Stomach (tissue), 4 donors: ENCODE results near the gene SYNCRIP.

Experiments
- EP300 ChIP-seq: sonication (generic); formaldehyde crosslinking; IDR thresholded peaks from one replicate; pipeline ENCODE4 v1.6.1; 2017; ENCODE audit warnings: antibody characterized with exemption
- POLR2A ChIP-seq, 4 donors: fragments of 450-650 bp; IDR thresholded peaks; one replicate each; pipeline ENCODE4 v1.6.1; 2016; ENCODE audit warnings: antibody characterized with exemption in 4 of 4, control low read depth in 2 of 4, mild to moderate bottlenecking in 1 of 4, moderate library complexity in 1 of 4
- TF ChIP-seq, protein P1 (sequence below), 7 experiments: fragments of 450-650 bp in 4 of 7; fragments of 200-600 bp in 3 of 7; sonication (generic) in 3 of 7; IDR thresholded peaks; one replicate each; pipeline ENCODE4 v1.5.1; 2016 to 2019; ENCODE audit warnings: antibody characterized with exemption in 7 of 7, control low read depth in 2 of 7, mild to moderate bottlenecking in 1 of 7

DNA sequence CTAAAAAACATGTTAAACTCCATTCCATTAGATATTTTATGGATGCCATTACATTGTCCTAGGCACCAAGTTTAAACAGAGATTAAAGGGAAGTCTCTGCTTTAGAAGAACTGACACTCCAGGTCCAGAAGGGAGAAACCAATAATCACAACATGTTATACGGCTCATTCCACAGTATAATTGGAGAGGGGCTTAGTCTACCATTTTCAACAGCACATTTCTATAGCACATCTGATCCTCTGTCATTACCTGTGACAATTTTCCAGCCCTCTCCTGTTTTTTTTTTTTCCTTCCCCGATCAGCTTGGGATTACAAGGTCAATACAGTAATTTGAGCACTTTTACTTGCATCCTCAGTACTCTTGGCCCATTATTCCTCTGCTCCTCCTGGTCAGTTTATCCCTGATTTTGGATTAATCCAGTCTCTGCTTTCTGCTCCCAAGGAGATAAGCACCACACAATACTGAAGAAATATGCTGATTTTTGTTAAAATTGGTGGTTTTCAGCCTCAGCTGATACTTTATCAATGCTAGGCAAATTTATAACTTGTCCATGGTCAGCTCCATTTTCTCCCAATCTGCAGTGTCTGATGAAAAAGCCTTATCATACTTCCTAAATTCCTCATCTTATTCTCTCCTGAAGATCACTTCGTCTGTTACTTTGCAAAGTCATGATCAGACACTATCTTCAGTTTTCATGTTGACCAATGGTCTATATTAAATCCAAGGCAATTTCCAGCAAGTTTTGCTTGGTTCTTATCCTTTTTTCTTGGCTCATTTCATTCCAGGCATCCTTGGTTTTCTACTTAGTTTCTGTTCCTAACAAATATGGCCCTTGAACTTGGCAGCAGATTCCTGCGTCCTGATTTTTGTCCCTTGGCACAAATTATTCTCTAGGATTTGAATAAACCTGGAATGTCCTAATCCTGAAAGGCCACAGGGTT, 30.8 kb upstream of the SYNCRIP start:
- TF ChIP-seq EP300 = no peak
- TF ChIP-seq POLR2A (IDR thresholded peaks at IDR 0.05) = no peak
- TF ChIP-seq, protein P1, sequence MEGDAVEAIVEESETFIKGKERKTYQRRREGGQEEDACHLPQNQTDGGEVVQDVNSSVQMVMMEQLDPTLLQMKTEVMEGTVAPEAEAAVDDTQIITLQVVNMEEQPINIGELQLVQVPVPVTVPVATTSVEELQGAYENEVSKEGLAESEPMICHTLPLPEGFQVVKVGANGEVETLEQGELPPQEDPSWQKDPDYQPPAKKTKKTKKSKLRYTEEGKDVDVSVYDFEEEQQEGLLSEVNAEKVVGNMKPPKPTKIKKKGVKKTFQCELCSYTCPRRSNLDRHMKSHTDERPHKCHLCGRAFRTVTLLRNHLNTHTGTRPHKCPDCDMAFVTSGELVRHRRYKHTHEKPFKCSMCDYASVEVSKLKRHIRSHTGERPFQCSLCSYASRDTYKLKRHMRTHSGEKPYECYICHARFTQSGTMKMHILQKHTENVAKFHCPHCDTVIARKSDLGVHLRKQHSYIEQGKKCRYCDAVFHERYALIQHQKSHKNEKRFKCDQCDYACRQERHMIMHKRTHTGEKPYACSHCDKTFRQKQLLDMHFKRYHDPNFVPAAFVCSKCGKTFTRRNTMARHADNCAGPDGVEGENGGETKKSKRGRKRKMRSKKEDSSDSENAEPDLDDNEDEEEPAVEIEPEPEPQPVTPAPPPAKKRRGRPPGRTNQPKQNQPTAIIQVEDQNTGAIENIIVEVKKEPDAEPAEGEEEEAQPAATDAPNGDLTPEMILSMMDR (IDR thresholded peaks at IDR 0.05) = no peak
